ENCODE measurements around the gene E2F6.
A peak's percentile ranks its signal among the peaks of the same experiment; 100 is the strongest.

The E2F6 gene, protein sequence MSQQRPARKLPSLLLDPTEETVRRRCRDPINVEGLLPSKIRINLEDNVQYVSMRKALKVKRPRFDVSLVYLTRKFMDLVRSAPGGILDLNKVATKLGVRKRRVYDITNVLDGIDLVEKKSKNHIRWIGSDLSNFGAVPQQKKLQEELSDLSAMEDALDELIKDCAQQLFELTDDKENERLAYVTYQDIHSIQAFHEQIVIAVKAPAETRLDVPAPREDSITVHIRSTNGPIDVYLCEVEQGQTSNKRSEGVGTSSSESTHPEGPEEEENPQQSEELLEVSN

DNA sequence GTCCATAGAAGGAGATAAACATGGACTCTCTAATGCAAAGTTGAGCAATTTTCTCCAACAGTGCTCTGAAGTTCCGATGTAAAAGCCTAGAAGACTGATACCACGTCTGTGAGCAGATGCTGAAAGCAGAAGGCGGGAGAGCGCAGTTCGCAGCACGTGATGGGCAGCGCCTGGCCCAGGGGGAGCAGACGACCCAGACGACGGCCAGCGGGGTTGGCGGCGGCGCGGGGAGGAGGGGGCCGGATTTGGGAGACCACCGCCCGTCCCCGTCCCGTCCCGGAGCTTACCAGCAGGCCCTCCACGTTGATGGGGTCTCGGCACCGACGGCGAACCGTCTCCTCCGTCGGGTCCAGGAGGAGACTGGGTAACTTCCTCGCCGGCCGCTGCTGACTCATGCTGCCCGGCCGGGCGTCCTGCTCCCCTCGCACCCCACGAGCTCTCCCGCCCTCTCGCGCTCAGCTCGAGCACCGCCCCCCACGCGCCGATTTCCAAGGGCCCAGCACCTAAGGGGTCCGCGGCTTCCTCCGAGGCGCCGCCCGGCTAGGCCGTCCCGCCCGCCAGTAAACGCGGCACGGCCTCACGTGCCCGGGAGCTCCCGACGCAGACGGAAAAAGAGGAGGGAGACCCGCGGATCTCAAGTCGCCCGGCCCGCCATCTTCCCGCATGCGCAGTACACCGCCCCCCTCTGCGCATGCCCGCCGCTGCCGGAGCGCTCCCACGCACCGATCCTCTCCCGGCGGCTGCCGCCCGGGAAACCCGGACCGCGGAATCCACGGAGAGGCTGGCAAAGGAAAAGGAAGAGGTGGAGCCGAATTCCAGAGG lies at the start of gene E2F6:
Gene E2F6 (minus strand): TSS at position 677 of the 822 bp plus-strand sequence. CDS start 282 bp downstream, at position 395.
- DNase-seq, result peak; percentile 87

DNA sequence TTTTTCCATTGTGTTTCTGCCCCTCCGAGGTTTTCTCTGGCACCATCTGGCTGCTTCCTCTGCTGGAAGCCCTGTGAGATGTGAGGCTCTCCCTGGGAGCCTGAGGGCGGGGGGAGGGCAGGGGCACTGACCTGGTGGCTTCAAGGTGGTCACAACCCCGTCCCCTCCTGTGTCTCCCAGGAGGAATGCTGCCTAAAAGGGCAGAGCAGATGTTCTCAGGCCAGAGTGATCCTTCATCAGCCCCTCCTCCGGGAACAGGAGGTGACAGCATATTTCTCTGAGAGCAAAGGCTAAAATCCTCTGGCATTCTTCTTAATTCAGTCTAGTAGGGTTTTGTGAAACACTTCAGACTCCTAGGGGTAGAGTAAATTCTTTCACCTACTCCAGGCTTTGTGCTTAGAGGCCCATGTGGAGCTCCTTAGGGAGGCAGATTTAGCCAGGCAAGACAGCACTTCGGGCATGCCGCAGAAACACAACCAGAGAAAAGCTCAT lies 49.6 kb upstream of the E2F6 start:
- DNase-seq, result no peak

DNA sequence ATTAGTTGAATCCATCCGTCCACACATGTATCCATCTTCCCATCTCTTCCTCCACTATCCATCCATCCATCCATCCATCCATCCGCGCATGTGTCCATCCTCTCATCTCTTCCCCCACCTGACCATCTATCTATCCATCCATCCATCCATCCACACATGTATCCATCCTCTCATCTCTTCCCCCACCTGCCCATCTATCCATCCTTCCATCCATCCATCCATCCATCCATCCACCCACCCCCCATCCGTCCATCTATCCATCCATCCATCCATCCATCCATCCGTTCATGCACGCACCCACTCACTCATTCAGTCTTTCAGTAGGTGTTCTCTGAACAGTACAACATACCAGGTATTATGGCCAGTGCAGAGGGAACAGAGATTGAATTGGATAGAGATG lies 48.9 kb upstream of the E2F6 start:
- no peak for DNase-seq

DNA sequence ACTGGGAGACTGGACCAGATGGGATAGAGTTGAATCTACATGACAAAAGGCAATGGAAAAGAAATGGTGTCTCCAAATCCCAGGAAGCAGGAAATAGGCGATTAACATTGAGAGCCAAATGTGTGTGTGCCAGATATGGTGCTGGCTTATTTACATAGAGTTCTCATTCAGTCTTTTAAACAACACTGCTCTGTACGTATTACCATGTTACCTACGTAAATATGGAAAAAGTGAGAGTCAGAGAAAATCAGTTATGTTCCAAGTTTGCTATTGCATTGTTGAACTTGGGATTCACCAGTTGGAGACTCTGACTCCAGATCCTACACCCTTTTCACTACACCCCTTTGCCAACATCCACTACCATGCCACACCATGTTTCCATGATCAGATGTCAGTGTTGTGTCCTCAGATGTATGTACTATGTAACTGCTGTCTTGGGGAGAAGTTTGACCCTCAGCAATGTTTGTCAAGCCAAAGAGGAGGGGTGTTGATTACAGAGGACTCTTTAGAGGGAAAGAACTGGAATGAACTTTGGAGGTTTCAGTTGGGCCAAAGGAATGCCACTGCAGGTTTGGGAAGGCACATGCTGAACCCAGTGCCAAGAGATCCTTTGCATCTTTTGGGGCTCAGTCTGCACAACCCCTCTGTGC lies 48.2 kb upstream of the E2F6 start:
- no peak for DNase-seq

DNA sequence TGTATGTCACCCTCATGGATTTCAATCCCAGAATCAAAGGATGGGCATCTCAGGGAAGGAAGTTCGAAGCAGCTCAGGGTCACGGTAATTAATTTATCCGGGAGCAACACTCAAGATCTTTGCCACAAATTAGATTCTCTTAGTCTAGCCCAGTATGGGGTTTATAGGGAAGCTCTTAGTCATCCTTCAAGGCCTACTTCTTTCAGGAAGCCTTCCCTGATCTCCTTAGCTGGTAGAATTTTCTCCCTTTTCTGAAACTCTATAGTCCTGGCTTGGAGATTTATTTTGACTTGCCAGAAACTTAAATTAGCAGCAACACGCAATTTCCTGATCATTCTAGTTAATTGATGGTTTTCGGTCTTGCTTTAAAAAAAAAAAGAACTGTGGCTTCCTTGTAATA lies 47.4 kb upstream of the E2F6 start:
- DNase-seq, result no peak

DNA sequence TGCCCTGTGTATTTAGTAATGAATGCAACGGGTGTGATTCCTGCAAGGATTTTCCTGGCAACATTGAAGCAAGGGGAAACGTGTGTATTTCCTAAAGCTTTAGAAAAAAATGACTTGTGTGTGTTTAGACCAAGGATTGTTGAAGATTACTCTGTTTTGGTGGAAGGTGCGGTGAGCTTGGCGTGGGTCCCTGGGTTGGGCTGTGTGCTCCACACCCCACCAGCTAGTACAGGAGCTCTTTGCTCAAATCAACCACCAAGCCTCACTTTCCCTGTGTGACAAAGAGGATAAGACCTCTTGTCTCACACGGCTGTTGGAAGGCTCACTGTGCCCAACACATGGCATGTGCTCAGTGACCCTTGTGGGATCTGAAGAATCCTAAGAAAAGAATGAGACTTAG lies 46.5 kb upstream of the E2F6 start:
- DNase-seq, result no peak

DNA sequence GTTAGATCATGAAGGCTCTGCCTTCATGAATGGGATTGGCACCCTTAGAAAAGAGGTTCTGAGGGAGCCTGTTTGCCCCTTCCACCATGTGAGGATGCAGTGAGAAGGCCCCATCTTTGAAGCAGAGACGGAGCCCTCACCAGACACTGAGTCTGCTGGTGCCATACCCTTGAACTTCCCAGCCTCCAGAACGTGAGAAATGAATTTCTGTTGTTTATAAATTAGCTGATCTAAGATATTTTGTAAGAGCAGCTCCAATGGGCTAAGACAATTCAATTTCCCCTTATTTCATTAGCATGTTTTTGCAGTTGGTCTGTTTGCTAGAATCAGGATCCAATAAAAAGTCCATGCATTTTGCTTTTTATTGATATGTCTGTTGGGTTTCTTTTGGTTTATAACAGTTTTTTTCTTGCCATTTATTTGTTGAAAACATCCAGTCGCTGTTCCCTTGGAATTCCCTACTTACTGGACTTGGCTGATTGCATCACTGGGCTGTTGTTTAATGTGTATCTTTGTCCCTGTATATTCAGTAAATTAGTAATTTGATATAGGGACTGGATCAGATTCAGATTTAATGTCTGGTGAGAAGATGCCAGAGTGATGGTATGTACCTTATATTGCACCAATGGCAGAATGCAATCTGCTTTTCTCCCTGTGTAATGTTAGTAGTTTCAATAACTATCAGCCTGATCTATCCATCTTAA lies 43.8 kb upstream of the E2F6 start:
- DNase-seq, result no peak

DNA sequence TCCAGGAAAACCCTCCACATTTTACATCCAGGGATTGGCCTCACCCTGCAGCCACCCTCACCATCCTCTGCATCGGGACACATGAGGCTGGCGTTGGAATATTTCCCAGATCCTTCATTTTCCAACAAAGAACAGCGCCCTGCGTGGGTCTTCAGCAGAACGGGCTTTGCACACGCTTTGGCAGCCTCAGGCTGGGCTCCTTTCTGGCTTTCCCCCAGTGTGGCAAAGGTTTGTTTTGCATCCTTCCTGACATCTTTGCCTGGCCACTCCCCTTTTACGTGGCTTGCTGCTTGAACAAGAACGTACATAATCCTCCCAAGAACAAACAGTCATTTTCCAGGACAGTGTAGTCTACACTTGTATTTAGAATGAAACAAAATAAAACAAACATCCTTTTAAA lies 42.3 kb upstream of the E2F6 start:
- DNase-seq, result no peak

DNA sequence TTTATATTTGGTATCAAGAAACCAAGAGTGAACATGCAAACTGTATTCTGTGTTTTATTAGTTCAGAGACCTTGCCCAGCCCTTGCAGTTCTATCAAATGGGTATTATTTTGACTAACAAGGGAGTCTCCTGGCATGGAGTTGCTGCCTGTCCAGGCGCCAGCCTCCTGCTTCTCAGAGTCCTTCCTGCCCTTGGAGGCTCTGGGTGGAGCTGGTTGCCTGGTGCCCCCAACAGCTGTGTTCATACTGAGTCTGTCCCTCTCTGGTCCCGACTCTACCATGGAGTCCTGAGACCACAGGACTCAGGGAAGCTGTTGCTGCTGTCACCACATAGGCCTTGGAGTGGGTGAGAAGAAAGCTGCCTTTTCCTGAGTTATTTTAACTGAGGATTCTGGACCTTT lies 41.6 kb upstream of the E2F6 start:
- no peak for DNase-seq

DNA sequence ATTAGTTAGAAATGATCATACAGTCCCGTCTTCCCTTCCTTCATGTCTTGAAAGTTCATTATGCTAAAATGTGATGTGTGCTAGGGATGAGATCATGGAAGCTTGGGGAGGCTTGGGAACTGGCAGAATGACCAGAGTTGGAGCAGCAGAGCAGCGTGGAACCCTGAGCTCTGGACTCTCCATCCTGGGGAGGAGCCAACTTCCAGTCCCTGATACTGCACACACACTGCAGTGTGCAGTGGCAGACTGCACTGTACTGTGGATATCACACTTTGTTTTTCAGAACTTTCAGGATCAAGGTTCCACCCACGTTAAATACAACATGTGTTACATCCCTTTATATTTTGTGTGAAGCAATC lies 40.6 kb upstream of the E2F6 start:
- DNase-seq, result no peak

DNA sequence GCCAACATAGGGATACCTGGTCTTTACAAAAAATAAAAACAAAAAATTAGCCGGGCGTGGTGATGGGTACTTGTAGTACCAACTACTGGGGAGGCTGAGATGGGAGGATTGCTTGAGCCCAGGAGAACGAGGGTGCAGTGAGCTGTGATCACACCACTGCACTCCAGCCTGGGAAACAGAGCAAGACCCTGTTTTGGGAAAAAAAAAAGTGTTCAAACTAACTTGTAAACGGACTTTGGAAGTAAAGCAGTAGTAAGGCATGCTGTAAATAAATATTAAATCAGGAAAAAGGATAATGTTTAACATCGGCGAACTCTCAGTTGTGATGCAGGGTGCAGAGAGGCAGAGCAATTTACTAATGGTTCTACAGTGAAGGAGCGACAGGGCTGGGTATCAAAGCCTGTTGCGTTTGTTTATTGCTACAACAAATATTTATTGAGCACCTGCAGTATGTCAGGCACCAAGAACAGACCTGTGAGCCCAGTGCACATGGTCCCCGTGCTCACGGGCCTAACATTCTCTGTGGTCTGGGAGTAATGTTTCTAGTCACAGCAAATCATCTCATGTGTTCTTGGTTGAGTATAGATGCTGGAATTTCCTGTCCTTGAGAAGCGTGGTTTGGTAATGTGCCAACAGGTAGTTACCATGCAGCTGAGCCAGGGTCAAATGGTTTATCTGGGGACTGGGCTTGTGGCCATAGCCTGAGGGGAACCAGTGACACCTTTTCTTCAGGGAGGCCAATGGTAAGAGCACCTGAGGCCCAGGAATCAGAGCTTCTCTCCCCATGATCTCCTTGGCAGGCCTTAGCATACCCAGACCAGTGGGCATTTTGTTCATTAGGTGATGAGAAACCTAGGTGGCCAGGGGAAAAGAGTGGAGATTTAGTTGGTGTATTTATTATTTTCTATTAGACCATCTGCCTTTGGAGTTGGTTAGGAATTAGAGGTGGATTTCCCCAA lies 40.0 kb upstream of the E2F6 start:
- DNase-seq, result no peak

DNA sequence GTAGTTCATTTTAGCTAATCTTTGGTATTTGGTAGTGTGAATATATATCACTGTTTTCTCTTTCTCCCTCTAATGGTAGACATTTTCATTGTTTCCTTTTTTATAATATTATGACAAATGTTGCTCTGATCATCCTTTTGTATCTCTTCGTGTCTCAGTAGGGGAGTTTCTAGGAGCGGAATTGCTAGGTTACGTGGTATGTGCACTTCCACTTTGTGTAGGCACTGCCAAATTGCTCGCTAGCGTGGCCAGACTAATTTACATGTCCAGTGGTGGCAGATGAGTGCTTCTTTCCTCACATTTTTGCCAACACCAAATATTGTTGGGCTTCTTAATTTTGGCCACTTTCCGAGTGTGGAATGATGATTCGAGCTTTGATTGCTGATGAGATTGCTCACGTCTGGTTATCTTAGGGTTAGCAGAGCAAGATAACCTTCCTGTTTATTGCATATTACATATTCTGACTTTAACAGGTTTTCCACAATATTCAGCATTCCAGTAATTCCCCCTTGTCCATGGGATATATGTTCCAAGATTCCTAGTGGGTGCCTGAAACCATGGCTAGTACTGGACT lies 37.5 kb upstream of the E2F6 start:
- no peak for DNase-seq

DNA sequence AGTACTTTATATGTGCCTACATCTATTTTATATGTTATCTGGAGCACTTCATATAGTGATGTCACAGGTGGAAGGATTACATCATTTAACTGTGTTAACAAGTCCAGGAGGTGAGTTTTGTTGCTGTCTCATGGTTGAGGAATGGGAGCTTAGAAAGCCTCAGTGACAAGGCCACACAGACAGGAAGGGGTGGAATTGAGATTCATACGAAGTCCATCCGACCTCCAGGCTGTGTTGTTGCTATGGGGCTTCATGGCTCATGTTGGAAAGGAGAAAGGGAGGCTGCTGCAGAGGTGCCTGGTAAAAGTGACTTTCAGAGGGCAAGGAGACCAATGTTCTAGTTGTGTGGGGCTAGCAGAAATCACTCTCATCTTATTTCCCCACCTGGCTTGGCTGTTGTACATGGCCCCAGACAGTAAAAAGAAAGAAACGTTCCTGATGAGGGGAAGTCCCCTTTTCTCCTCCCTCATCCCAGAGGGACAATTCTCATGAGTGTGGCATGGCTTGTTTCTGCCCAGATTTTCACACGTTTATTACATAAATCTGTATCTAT lies 36.9 kb upstream of the E2F6 start:
- DNase-seq, result no peak

DNA sequence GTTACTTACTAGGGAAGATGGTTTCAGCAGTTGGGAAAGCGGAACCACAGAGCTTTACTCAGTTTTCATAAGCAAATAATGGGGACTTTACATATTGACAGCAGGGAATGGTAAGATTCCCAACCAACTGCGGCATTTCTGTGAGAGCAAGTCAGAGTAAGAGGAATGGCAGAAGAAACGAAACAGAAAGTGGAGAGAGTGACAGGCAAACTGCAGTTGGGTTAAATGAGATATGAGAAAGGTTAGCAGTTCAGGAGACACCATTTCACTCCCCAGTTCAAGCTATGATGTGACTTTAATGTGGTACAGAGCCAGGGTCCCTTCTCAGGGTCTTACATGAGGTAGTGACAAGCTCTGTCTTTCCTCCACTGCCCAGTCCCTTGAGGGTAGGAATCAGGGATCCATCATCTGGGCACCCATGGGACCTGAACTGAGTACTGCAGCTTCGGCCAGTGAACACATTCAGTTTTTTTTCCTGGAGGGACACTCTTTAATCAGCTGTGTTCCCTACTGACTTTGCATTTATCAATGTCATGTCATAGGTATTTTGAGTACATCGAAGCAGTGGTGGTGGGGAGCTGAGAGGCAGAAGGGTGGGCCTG lies 34.8 kb upstream of the E2F6 start:
- DNase-seq, result no peak

DNA sequence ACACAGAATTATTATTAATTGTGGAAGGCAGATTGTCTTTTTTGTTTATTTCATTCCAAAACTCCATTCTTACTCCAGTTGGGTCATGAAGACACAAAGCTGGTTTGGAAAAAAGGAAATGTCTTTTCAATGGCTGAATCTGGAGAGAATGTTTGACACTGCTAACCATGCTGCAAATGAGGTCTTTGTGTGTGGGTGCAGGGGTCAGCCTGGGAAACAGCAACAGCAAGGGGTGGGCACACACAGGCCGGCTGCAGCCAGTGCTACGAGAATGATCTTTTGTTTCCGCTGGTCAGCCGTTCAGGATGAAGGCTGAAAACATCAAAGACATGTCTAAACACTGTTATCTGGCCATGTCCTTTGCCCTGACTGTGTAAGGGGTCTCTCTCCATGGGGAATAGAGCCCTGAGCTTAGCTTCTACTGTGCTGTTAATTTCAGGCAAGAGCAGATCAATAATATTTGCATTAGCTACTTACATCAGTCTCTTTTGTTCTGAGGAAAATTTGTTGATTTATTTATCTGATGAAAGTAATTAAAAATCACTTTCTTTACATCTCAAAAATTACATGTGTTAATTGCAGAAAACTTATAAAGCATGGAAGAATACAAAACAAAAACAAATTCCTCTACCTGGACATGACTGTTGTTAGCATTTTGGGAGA lies 33.3 kb upstream of the E2F6 start:
- no peak for DNase-seq

DNA sequence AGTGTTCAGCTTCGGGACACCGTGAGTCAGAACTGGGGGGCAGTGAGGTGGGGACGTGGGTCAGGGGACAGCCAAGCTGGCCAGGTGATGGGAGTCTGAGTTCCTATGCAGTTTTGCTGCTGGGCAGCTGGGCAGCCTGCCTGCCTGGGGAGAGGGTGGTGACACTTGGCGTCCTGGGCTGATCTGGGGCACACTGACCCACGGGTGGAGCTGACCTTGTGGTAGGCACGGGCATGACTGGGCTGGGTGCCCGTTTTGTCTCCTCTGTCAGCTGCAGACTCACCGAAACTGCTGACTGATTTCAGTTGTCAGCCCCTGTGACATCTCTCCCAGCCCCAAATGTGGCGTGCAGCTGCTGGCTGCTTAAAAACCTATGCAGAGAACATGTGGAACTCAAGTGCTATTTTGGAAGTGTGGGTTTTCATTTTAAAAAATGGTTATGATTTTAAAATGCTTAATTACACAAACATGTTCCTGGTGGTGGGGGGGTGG lies 32.6 kb upstream of the E2F6 start:
- DNase-seq, result no peak

DNA sequence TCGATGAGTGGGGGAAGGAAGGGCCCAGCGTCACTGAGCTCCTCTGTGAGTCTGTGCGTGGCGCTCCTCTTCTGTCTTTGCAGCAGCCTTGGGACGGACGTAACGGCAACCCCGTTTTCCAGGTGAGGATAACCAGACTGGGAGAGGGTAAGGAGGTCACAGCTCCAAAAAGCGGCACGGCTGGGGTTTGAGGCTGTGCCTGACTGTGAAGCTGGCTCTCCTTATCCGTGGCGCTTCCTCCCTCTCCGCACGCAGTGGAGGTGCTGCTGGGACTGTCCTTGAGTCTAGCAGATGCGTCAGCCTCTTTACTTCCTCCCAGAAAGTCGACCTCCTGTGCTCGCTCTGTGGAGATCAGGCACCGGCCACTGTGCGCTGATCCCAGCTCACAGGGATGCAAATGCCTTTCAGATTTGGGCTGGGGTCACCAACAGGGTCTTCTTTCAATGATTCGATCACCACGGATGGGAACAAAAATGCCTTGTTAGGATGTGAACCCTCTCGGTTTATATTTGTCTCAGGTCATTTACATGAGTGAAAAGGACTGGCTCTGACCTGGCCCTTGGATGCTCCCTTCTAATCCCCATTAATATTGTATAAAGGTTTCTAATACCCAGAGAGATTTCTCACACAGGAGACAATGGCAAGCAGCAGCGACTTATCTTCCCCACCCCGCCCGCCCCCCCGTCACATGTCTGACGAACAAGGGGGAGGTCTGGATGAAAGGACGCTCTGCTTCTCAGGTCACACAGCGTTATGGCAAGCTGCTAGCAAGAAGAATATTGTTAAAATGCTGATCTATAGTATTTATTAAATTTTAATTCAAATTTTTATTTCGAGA lies 30.1 kb upstream of the E2F6 start:
- no peak for DNase-seq

DNA sequence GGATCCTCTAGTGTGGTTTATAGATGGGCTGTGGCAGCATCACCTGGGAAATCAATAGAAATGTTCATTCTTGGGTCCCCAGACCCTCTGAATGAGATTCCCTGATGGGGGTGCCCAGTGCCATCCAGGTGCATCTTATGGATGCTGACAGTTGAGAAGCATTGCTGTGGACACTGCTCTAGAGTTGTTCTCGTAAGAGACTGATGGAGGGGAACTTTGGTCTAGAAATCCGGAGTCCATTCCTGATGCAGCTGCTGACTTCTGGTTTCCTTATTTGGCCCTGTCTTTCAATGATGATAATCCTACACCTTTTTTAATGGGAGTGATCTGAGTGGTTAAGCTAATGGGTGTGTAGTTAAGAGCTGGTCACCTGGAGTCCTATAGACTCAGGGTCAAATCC lies 28.3 kb upstream of the E2F6 start:
- DNase-seq, result no peak

DNA sequence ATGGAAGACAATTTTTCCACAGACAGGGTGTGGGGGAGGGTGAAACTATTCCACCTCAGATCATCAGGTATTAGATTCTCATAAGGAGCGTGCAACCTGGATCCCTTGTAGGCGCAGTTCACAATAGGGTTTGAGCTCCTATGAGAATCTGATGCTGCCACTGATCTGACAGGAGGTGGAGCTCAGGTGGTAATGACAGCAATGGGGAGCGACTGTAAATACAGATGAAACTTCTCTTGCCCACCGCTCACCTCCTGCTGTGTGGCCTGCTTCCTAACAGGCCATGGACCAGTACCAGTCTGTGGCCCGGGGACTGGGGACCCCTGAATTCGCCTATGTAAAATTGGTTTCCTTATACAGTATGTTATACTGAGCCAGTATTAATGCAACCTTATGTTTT lies 27.3 kb upstream of the E2F6 start:
- DNase-seq, result no peak

Data from NCI-H1092 (cell line).